Neural cell (in vitro differentiated cells): ENCODE data around the gene IKZF1.

Source experiments
- EP300 ChIP-seq: fragments of 450-650 bp; conservative IDR thresholded peaks from 2 replicates; pipeline ENCODE4 v1.6.1; 2014; ENCODE audit warnings: antibody characterized with exemption, mild to moderate bottlenecking, moderate library complexity; ENCODE audit not compliant: poor library complexity, severe bottlenecking
- POLR2AphosphoS5 ChIP-seq: IDR thresholded peaks from 2 replicates; pipeline ENCODE4 v1.6.1; 2012
- TF ChIP-seq, protein P1 (sequence below): fragments of 450-650 bp; IDR thresholded peaks from 2 replicates; pipeline ENCODE4 v1.5.1; 2014; ENCODE audit warnings: antibody characterized with exemption, mild to moderate bottlenecking, moderate library complexity; ENCODE audit not compliant: poor library complexity, severe bottlenecking

DNA sequence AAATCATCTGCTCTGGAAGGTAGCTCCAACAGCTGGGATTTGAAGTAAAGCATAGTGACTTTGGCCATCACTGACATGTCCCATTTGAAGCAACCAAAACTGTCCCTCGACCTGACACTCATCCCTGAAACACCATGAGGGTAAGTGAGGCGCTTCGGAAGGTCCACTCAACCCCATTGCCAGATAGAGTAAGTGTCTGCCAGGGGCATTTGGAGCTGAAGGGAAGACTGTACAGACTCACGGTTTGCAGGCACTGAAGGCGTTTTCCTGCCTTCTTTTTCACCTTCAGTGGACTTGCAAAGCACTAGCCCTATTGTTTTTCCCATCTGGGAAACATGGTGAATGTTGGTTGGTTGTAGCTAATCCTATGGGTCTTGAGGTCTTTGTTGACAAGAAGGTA, 57.6 kb downstream of the IKZF1 start:
- TF ChIP-seq POLR2AphosphoS5 (no peak), EP300 (no peak)
- TF ChIP-seq, protein P1, sequence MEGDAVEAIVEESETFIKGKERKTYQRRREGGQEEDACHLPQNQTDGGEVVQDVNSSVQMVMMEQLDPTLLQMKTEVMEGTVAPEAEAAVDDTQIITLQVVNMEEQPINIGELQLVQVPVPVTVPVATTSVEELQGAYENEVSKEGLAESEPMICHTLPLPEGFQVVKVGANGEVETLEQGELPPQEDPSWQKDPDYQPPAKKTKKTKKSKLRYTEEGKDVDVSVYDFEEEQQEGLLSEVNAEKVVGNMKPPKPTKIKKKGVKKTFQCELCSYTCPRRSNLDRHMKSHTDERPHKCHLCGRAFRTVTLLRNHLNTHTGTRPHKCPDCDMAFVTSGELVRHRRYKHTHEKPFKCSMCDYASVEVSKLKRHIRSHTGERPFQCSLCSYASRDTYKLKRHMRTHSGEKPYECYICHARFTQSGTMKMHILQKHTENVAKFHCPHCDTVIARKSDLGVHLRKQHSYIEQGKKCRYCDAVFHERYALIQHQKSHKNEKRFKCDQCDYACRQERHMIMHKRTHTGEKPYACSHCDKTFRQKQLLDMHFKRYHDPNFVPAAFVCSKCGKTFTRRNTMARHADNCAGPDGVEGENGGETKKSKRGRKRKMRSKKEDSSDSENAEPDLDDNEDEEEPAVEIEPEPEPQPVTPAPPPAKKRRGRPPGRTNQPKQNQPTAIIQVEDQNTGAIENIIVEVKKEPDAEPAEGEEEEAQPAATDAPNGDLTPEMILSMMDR, result no peak
